ENCODE data around the gene SPARC.
"Not testable (repeated sequence)": the region's sequence is repeated elsewhere in the genome, so short reads cannot be mapped to it uniquely, and the experiment has no call there.

Gene SPARC

DNA sequence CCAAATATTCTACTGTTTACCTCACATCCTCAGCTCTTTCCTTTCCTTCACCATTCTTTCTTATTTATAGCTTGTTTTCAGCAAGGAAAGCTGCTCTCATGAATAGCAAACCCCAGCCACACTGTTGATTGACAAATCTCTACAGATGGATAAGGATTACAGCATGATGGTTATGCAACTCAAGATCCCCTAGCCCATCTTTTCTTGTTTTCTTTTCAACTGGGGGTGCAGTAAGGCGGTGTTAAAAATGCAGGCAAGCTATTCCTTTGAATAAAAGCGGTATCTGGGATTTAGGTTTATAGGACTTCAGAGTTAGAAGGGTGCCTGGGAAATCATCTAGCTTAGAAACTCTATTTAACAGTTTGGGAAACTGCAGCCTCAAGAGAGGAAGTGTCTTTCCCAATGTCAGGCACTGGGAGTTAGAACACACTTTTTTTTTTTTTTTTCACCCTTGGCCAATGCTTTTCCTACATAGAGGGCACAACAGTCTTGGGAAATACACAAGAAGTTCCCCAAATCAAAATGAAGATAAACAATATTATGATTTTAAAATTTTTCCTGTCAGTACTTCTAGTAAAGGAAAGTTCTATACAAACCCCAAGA lies 2.6 kb downstream of the SPARC start:
- Histone ChIP-seq H3K36me3 (ENCODE audit: low read depth) (peaks cover 37% of the 10 kb centered on the region), H3K4me3 (ENCODE audit: severe bottlenecking) (no peak overlapping the region), H3K27ac (ENCODE audit: poor library complexity, severe bottlenecking) (peak overlapping the region; percentile 78), H3K27me3 (ENCODE audit: insufficient read depth, poor library complexity, severe bottlenecking) (no peaks in the 10 kb centered on the region), H3K9me3 (ENCODE audit: severe bottlenecking) (no peaks in the 10 kb centered on the region), H3K4me1 (ENCODE audit: insufficient read depth, poor library complexity, severe bottlenecking) (peaks cover 24% of the 10 kb centered on the region)
- ATAC-seq (ENCODE audit: low read depth), result no peak
- DNase-seq (ENCODE audit: low spot score), result no peak
- TF ChIP-seq, protein P1, sequence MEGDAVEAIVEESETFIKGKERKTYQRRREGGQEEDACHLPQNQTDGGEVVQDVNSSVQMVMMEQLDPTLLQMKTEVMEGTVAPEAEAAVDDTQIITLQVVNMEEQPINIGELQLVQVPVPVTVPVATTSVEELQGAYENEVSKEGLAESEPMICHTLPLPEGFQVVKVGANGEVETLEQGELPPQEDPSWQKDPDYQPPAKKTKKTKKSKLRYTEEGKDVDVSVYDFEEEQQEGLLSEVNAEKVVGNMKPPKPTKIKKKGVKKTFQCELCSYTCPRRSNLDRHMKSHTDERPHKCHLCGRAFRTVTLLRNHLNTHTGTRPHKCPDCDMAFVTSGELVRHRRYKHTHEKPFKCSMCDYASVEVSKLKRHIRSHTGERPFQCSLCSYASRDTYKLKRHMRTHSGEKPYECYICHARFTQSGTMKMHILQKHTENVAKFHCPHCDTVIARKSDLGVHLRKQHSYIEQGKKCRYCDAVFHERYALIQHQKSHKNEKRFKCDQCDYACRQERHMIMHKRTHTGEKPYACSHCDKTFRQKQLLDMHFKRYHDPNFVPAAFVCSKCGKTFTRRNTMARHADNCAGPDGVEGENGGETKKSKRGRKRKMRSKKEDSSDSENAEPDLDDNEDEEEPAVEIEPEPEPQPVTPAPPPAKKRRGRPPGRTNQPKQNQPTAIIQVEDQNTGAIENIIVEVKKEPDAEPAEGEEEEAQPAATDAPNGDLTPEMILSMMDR (IDR thresholded peaks at IDR 0.05; ENCODE audit: poor library complexity, severe bottlenecking), result no peak

DNA sequence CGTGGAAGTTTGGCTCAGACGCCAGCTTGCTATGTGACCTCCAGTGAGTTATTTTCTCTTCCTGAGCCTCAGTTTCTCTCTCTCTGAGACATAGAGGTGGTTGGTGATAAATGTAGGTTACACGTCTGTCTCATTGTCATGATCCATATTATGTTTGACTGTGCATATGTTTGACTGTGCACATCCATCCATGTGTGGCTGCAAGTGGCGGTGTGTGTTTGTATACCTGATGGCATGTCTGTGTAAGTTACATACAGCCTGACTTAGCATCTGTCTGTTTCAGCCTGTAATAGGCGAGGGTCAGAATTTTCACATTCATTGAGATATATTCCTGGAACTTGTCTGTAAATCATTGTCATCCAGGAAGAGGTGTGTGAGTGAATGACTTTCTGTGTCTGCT lies 3.3 kb downstream of the SPARC start:
- H3K9me3 ChIP-seq (ENCODE audit: severe bottlenecking), result no peaks in the 10 kb centered on the region
- TF ChIP-seq, protein P1 (IDR thresholded peaks at IDR 0.05; ENCODE audit: poor library complexity, severe bottlenecking), result no peak
- peaks cover 43% of the 10 kb centered on the region for H3K36me3 ChIP-seq (ENCODE audit: low read depth)
- no peak for DNase-seq (ENCODE audit: low spot score)
- H3K27ac ChIP-seq (ENCODE audit: poor library complexity, severe bottlenecking), result peak overlapping the region; percentile 78
- H3K4me1 ChIP-seq (ENCODE audit: insufficient read depth, poor library complexity, severe bottlenecking), result peaks cover 24% of the 10 kb centered on the region
- no peak for ATAC-seq (ENCODE audit: low read depth)
- no peak overlapping the region for H3K4me3 ChIP-seq (ENCODE audit: severe bottlenecking)
- H3K27me3 ChIP-seq (ENCODE audit: insufficient read depth, poor library complexity, severe bottlenecking), result no peaks in the 10 kb centered on the region

DNA sequence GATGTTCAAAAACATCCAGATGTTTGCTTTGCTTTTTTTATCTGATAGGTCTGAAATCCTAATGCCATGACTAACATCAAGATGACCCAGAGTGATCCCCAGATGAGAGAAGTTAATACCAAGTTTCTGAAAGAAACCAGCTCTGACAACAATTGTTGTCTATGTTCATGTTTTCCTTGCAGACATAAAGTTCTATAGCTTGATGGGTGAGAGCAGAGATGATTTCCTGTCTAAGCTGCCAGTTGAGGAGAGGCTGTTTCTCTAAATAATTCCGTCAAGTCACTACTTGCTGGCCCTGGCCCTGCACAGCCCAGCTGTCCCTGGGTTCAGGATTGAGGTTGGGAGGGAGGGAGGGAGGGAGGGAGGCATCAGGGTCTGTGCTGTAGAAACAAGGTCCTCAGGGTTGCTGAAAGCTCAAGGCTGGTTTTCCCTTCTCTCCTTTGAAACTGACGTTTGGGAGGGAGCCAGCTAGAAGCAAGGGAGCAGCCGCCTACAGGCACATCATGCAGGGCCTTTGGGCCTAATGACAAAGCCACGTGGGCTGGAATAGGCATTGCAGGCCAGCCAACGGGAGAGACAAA lies 3.9 kb downstream of the SPARC start:
- TF ChIP-seq, protein P1 (IDR thresholded peaks at IDR 0.05; ENCODE audit: poor library complexity, severe bottlenecking), result no peak
- Histone ChIP-seq H3K27ac (ENCODE audit: poor library complexity, severe bottlenecking) (peak overlapping the region; percentile 78), H3K9me3 (ENCODE audit: severe bottlenecking) (no peaks in the 10 kb centered on the region), H3K4me1 (ENCODE audit: insufficient read depth, poor library complexity, severe bottlenecking) (peaks cover 24% of the 10 kb centered on the region), H3K27me3 (ENCODE audit: insufficient read depth, poor library complexity, severe bottlenecking) (no peaks in the 10 kb centered on the region), H3K4me3 (ENCODE audit: severe bottlenecking) (no peak overlapping the region), H3K36me3 (ENCODE audit: low read depth) (peaks cover 50% of the 10 kb centered on the region)
- ATAC-seq (ENCODE audit: low read depth) (no peak), DNase-seq (ENCODE audit: low spot score) (no peak)

DNA sequence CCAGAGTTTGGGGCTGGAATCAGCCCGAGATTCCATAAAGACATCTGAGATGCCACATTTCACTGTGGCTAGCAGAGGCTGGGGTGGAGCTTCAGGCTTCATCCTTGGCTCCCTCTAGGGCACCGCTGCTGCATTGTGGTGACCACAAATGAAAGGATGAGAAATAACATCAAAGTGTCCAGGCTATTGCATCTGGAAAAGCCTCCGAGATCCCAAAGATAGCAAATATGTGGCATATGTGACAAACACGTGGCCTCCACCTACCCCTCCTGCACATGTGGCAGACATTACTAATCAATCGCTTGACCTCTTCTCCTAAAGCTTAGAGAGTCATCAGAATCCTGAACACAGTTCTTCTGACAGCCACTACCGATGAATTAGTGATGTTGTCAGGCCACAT lies 4.5 kb downstream of the SPARC start:
- TF ChIP-seq, protein P1 (IDR thresholded peaks at IDR 0.05; ENCODE audit: poor library complexity, severe bottlenecking), result no peak
- H3K9me3 ChIP-seq (ENCODE audit: severe bottlenecking), result no peaks in the 10 kb centered on the region
- peaks cover 25% of the 10 kb centered on the region for H3K4me1 ChIP-seq (ENCODE audit: insufficient read depth, poor library complexity, severe bottlenecking)
- no peak for DNase-seq (ENCODE audit: low spot score)
- ATAC-seq (ENCODE audit: low read depth), result no peak
- no peak overlapping the region for H3K4me3 ChIP-seq (ENCODE audit: severe bottlenecking)
- peak overlapping the region; percentile 78 for H3K27ac ChIP-seq (ENCODE audit: poor library complexity, severe bottlenecking)
- H3K27me3 ChIP-seq (ENCODE audit: insufficient read depth, poor library complexity, severe bottlenecking), result no peaks in the 10 kb centered on the region
- peaks cover 56% of the 10 kb centered on the region for H3K36me3 ChIP-seq (ENCODE audit: low read depth)

DNA sequence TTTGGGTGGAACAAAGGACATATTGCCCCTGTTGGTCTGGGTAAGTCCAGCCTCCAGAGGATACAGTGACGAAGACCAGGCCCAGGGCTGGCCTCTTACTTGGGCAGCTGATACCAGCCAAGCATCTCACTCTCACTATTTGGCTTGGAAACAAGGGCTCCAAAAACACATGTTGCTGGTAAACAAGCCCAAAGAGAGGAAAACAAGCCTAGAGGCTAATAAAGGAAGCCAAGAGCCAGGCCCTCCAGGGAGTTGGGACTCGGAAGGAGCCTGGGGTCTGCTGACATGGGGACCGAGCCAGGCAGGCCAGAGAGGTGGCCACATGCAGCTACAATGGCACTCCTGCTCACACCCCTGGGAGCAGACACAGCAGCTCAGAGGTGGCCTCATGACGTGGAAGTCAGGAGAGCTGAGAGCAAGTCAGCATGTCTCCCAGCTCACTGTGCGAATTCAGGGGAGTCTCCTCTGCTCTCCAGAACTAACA lies 5.7 kb downstream of the SPARC start:
- ATAC-seq (ENCODE audit: low read depth) (no peak), DNase-seq (ENCODE audit: low spot score) (no peak)
- TF ChIP-seq, protein P1 (IDR thresholded peaks at IDR 0.05; ENCODE audit: poor library complexity, severe bottlenecking), result no peak
- Histone ChIP-seq H3K9me3 (ENCODE audit: severe bottlenecking) (no peaks in the 10 kb centered on the region), H3K36me3 (ENCODE audit: low read depth) (peaks cover 68% of the 10 kb centered on the region), H3K4me1 (ENCODE audit: insufficient read depth, poor library complexity, severe bottlenecking) (peaks cover 34% of the 10 kb centered on the region), H3K27me3 (ENCODE audit: insufficient read depth, poor library complexity, severe bottlenecking) (no peaks in the 10 kb centered on the region), H3K4me3 (ENCODE audit: severe bottlenecking) (no peak overlapping the region), H3K27ac (ENCODE audit: poor library complexity, severe bottlenecking) (no peak overlapping the region)

DNA sequence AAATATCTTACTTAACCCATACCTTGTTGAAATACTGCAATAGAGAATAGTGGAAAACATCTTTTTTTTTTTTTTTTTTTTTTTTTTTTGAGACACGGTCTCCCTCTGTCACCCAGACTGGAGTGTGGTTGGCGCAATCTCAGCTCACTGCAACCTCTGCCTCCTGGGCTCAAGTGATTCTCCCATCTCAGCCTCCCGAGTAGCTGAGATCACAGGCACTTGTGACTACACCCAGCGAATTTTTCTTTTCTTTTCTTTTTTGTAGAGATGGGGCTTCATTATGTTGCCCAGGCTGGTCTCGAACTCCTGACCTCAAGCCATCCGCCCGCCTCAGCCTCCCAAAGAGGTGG lies 6.6 kb downstream of the SPARC start:
- H3K27me3 ChIP-seq (ENCODE audit: insufficient read depth, poor library complexity, severe bottlenecking); H3K27ac ChIP-seq (ENCODE audit: poor library complexity, severe bottlenecking); H3K9me3 ChIP-seq (ENCODE audit: severe bottlenecking); DNase-seq (ENCODE audit: low spot score); H3K4me3 ChIP-seq (ENCODE audit: severe bottlenecking); ATAC-seq (ENCODE audit: low read depth): not testable (repeated sequence)
- Histone ChIP-seq H3K4me1 (ENCODE audit: insufficient read depth, poor library complexity, severe bottlenecking) (peaks cover 40% of the 10 kb centered on the region), H3K36me3 (ENCODE audit: low read depth) (peaks cover 77% of the 10 kb centered on the region)

Data from RWPE2 (cell line).